DND-41 (cell line): Measurements from ENCODE around the gene TAS2R60.

ENCODE experiments used
- ATAC-seq: fragments of 200-7000 bp; cut with Tn5 transposase; 3 replicates; pipeline ENCODE4 v1.9.1; 2021; ENCODE audit warnings: low read depth; ENCODE audit not compliant: insufficient read depth
- DNase-seq: peaks from one replicate; pipeline ENCODE4 v3.0.0-alpha.2; 2020
- H2AFZ ChIP-seq: 2 replicates; pipeline ENCODE4 v1.6.0; 2012; ENCODE audit warnings: low read depth, low read length
- H3K27ac ChIP-seq: 2 replicates; pipeline ENCODE4 v1.5.1; 2012; ENCODE audit warnings: low read length, inconsistent platforms
- H3K27me3 ChIP-seq: fragments of 200-600 bp; sonication (generic); 2 replicates; pipeline ENCODE4 v1.6.0; 2012; ENCODE audit warnings: low read length, mild to moderate bottlenecking, inconsistent platforms; ENCODE audit not compliant: insufficient read depth, poor library complexity
- H3K36me3 ChIP-seq: 2 replicates; pipeline ENCODE4 v1.5.1; 2012; ENCODE audit warnings: low read length, inconsistent platforms; ENCODE audit not compliant: insufficient read depth
- H3K4me1 ChIP-seq: 2 replicates; pipeline ENCODE4 v1.5.1; 2012; ENCODE audit warnings: mild to moderate bottlenecking, low read length; ENCODE audit not compliant: insufficient read depth
- H3K4me2 ChIP-seq: 2 replicates; pipeline ENCODE4 v1.6.0; 2012; ENCODE audit warnings: mild to moderate bottlenecking, moderate library complexity, low read length, inconsistent platforms; ENCODE audit not compliant: insufficient read depth
- H3K4me3 ChIP-seq, 2 experiments: fragments of 200-600 bp in 1 of 2; shearing (Covaris generic) in 1 of 2; 2 replicates each; pipeline ENCODE4 v1.5.1; 2012 to 2016; ENCODE audit warnings: inconsistent platforms in 2 of 2, low read length in 2 of 2, mild to moderate bottlenecking in 2 of 2, low read depth in 1 of 2, moderate library complexity in 1 of 2
- H3K79me2 ChIP-seq: 2 replicates; pipeline ENCODE4 v1.6.0; 2012; ENCODE audit warnings: low read length, inconsistent platforms; ENCODE audit not compliant: insufficient read depth
- H3K9ac ChIP-seq: 2 replicates; pipeline ENCODE4 v1.6.0; 2012; ENCODE audit warnings: low read depth, mild to moderate bottlenecking, inconsistent platforms, low read length, moderate library complexity
- H3K9me3 ChIP-seq: 2 replicates; pipeline ENCODE4 v1.5.1; 2012; ENCODE audit warnings: low read length, moderate library complexity, mild to moderate bottlenecking, inconsistent platforms; ENCODE audit not compliant: insufficient read depth, severe bottlenecking
- H4K20me1 ChIP-seq: 2 replicates; pipeline ENCODE4 v1.6.0; 2012; ENCODE audit warnings: low read length; ENCODE audit not compliant: insufficient read depth
- EZH2 ChIP-seq: IDR thresholded peaks from 3 replicates; pipeline ENCODE4 v1.6.1; 2012; ENCODE audit warnings: borderline replicate concordance, low read depth, mild to moderate bottlenecking, moderate library complexity, low read length, inconsistent platforms; ENCODE audit not compliant: severe bottlenecking
- TF ChIP-seq, protein P1 (sequence below): IDR thresholded peaks from 2 replicates; pipeline ENCODE4 v1.5.1; 2012; ENCODE audit warnings: borderline replicate concordance, low read length, moderate library complexity, mild to moderate bottlenecking; ENCODE audit not compliant: poor library complexity, severe bottlenecking; ENCODE audit errors: extremely low read depth

The TAS2R60 gene

DNA sequence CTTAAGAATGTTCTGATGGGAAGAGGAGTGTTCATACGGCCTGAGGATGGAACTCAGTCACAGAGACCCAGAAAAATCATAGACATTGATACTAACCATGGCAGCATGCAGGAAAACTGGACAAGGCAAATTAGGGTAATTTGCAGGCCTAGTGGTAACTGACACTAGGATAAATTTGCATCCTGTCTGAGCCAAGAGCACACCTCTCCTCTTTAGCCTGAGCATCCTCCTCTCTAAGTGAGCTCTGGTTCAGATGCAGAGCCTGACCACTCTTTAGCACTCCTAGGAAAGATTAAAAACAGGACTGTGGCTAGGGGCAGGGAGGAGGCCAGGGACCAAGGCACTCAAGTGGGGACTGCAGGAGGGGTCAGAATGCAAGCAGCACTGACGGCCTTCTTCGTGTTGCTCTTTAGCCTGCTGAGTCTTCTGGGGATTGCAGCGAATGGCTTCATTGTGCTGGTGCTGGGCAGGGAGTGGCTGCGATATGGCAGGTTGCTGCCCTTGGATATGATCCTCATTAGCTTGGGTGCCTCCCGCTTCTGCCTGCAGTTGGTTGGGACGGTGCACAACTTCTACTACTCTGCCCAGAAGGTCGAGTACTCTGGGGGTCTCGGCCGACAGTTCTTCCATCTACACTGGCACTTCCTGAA, 34.4 kb downstream of the TAS2R60 start, which contains the start of gene TAS2R41:
TSS of gene TAS2R41 (plus strand) at position 373 of the 650 bp plus-strand sequence. CDS start at position 373, 0 bp downstream.
- H4K20me1 ChIP-seq: no peaks in the 10 kb centered on the region
- ATAC-seq: no peak
- TF ChIP-seq, protein P1, sequence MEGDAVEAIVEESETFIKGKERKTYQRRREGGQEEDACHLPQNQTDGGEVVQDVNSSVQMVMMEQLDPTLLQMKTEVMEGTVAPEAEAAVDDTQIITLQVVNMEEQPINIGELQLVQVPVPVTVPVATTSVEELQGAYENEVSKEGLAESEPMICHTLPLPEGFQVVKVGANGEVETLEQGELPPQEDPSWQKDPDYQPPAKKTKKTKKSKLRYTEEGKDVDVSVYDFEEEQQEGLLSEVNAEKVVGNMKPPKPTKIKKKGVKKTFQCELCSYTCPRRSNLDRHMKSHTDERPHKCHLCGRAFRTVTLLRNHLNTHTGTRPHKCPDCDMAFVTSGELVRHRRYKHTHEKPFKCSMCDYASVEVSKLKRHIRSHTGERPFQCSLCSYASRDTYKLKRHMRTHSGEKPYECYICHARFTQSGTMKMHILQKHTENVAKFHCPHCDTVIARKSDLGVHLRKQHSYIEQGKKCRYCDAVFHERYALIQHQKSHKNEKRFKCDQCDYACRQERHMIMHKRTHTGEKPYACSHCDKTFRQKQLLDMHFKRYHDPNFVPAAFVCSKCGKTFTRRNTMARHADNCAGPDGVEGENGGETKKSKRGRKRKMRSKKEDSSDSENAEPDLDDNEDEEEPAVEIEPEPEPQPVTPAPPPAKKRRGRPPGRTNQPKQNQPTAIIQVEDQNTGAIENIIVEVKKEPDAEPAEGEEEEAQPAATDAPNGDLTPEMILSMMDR: no peak
- TF ChIP-seq EZH2: no peak
- H3K36me3 ChIP-seq: no peaks in the 10 kb centered on the region
- H3K9me3 ChIP-seq: no peaks in the 10 kb centered on the region
- no peak within 1 kb of the TSS for H3K27ac ChIP-seq
- no peaks in the 10 kb centered on the region for H3K4me1 ChIP-seq
- no peak within 1 kb of the TSS for H3K9ac ChIP-seq
- peaks cover 3% of the 10 kb centered on the region for H3K27me3 ChIP-seq
- H3K4me3 ChIP-seq: no peak within 1 kb of the TSS
- no peak within 1 kb of the TSS for H2AFZ ChIP-seq
- H3K4me2 ChIP-seq: no peak within 1 kb of the TSS
- DNase-seq: no peak
- no peaks in the 10 kb centered on the region for H3K79me2 ChIP-seq

- H2AFZ ChIP-seq: no peak overlapping the region
- no peak for DNase-seq
- H3K9ac ChIP-seq: no peak overlapping the region
- no peak for ATAC-seq
- H3K36me3 ChIP-seq: no peaks in the 10 kb centered on the region
- H3K27ac ChIP-seq: no peak overlapping the region
- H4K20me1 ChIP-seq: no peaks in the 10 kb centered on the region
- TF ChIP-seq EZH2: no peak
- TF ChIP-seq, protein P1: no peak
- H3K4me1 ChIP-seq: no peaks in the 10 kb centered on the region
- H3K9me3 ChIP-seq: no peaks in the 10 kb centered on the region
- no peak overlapping the region for H3K4me2 ChIP-seq
- H3K79me2 ChIP-seq: no peaks in the 10 kb centered on the region
- no peak overlapping the region for H3K4me3 ChIP-seq
- H3K27me3 ChIP-seq: no peaks in the 10 kb centered on the region
Observed at GRCh38 chr7:143479055-143479766, 36.0 kb downstream of the TAS2R60 start.

- ATAC-seq (no peak), DNase-seq (no peak)
- Histone ChIP-seq H3K9ac (no peak overlapping the region), H3K27ac (no peak overlapping the region), H3K9me3 (no peaks in the 10 kb centered on the region), H3K4me2 (no peak overlapping the region), H3K4me1 (no peaks in the 10 kb centered on the region), H3K27me3 (no peaks in the 10 kb centered on the region), H3K79me2 (no peaks in the 10 kb centered on the region), H2AFZ (no peak overlapping the region), H3K4me3 (no peak overlapping the region), H4K20me1 (no peaks in the 10 kb centered on the region), H3K36me3 (no peaks in the 10 kb centered on the region)
- TF ChIP-seq, protein P1: no peak
- no peak for TF ChIP-seq EZH2
Observed at GRCh38 chr7:143480501-143480900, 37.2 kb downstream of the TAS2R60 start.
